Measurements from ENCODE around the gene APH1B. TPM values are rescaled to one million over a fixed set of nuclear protein-coding genes. Genes with fewer than 3 reads are reported as not detected.

The APH1B gene
- total RNA-seq, 1 donor from 2014 or later: 28.4 TPM

DNA sequence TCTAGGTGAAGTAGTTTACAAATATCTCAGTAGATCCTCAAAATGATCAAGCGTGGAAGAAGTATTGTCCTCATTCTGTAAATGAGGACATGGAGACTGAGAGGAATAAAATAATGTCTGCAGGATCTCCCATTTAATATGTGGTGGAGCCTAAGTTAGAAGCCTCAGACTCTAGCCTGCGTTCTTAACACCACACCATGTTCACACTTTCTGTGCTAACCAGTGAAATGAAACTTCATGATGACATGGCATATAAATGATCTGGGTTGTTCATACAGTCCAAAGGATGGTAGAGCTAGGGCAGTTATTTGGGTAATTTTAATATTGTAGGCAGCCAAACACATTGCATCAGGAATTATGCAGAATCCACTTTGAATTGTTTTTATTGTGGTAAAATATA lies 25.1 kb upstream of the APH1B start:
- DNase-seq (ENCODE audit: low spot score): no peak

DNA sequence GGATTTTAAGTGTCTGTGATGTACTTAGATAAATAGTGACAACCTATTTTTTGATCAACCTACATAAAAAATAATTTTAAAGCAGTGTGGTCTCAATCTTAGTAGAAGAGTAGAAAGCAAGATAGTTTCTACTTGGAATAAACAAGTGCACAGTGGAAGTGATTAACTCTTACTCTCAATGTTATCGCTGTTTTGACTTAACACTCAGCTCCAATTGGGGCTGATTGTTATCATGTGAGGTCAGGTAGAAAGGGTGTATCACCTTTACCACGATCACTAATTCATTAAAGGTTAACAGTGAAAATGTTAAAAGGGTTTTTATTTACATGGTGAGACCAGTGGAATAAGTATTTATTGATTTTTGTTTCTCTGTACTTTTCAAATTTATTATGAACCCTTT lies 22.4 kb upstream of the APH1B start:
- no peak for DNase-seq (ENCODE audit: low spot score)

DNA sequence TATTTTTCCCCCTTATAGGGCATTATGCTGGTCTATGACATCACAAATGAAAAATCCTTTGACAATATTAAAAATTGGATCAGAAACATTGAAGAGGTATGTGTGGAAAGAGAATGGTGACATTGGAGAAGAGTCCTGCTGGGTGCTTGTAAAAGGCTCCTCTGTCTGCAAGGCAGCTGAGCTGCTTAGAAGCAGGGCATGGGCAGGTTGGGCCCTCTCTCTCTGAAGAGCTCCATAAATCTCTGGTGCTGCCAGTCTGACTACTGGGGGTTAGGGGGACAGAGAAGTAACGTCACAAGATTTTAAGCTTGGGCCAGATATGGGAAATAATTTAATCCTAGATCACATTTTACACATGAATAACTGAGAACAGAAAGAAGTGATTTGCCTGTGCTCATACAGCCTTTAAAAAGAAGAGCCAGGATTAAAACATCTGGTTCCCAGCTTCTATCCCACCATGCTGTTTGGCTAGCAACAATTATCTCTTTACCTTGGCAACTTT lies 21.9 kb upstream of the APH1B start:
- no peak for DNase-seq (ENCODE audit: low spot score)

DNA sequence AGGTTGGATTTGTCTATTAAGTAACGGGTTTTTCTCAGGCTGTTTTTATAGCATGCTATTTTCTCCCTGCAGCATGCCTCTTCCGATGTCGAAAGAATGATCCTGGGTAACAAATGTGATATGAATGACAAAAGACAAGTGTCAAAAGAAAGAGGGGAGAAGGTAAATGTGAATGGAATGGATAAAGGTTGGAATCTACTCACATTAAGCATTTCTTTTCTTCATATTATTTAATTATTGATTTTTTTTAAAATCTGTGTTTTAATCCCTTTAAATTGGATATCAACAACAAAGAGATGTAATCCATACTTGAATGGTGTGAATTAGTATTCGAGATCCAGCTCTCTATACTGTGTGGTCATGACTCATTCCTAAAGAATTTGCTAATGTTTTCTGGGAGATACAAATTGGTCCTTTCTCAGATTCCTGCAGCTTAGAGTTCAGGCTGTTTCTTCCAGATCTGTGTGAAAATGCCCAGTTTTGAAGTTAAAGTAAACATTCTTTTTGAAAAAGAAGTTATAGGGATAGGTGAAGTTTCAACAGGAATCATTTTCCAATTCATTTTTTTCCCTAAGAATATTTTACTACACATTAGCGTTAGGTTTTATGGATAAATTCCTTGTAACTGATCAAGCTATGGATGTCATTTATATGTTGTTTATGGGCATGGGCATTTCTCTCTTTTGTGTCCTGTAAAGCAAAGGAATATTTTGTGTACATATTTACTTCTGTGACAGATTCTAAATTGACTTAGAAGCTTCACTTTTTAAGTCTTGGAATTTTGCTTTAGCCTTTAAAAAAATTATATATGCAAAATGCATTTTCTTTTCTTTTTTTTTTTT lies 20.8 kb upstream of the APH1B start:
- no peak for DNase-seq (ENCODE audit: low spot score)

DNA sequence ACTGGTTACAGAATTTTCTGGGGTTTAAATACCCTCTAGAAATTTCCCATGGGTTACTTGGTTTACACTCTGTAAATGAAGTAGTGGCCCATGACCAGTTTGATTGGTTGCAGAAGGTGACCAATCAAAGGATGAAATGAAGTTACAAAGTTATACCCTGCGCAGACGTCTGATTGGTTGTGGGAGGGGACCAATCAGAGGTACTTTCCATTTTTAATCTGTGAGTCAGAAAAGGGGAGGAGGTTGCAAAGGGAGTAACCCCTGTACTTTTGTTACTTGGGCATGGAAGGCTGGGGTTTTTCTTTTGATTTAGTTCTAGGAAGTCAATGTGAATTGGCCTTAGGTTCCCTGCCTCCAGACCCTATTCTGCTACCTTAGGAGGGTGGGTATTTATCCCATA lies 18.7 kb upstream of the APH1B start:
- DNase-seq (ENCODE audit: low spot score): no peak

DNA sequence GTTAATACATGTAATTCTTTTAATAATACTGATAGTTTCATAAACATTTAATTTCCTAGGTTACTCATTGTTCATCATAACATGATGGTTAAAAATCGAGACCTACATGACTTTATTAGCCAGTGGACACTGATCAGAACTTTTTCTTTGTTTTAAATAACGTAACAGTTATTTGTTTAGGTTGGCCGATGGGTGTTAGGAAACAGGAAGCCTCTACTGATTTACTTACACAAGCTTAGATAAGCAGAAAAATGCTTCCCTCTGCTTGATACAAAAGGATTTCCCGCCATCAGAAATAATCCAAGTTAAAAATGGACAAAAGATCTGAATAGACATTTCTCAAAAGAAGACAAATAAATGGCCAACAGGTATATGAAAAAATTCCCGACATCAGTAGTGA lies 16.6 kb upstream of the APH1B start:
- DNase-seq (ENCODE audit: low spot score): no peak

DNA sequence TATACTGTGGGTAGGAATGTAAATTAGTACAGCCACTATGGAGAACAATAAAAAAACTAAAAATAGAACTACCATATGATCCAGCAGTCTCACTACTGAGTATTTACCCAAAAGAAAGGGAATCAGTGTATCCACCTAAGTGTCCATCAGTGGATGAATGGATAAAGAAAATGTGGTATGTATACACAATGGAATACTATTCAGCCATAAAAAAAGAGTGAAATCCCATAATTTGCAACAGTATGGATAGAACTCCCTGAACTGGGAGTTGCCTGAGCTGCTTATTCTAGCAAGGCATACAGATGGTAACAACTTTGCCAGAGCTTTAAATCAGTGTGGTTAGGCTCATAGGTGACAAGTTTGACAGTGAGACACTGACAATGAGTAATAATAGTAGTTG lies 16.1 kb upstream of the APH1B start:
- DNase-seq (ENCODE audit: low spot score): no peak

DNA sequence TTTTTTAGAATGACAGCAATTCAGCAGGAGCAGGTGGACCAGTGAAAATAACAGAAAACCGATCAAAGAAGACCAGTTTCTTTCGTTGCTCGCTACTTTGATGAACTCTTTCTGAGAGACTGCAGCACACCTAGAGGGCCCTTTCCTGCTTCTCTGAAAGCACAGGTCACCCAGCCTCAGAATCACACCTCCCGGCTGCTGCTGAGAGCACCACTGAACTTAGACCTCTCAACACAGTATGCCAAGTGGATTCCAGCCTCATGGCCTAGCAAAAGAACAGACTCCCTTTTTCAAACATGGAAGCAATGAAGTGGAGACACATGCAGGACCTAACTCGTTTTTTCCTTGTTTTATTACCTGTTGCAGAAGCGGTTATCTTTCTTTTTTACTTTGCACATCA lies 13.9 kb upstream of the APH1B start:
- no peak for DNase-seq (ENCODE audit: low spot score)

DNA sequence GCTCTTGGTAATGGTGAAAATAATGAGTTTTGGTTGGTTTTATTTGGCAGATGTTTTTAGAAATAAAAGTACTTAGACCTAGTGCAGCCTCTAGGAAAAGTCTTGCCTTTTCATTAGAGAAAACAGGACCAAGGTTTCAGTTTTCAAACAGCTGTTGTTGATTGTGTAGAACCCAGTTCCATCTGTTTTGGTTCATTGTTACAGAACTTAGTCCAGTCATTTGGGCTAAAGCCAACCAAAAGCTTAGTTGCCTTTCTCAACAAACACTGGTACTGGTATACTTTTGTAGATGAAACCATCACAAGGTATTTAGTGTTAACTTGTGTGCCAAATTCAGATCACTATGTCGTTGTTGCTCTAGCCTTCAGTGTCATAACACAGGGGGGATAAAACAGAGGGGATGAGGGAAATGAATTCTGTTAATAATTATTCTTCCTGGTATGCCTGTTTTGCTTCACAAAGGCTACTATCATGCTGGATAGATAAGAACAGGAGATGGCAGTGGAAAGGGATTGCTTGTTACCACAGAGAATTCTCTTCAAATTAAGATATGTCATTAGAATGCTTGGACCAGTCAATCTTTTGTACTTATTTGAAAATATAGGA lies 12.6 kb upstream of the APH1B start:
- no peak for DNase-seq (ENCODE audit: low spot score)

DNA sequence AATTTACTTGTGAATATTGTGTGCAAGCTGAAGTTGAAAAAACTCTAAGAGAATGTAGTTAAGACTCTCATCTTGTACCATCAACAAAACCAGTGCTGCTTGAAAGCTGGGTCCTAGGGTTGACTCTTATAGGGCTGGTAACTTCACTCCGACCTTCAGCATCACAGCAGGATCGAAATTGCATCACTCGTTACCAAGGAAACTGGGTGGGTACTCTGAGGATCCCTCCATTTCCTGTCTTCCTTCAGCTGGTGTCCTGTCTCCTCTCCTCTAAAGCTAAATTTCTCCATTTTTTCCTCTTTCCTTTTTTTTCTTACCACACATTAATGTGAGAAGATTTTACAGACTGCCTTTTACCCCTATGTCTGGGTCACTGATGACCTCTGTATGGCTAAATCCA lies 3.0 kb upstream of the APH1B start:
- no peak for DNase-seq (ENCODE audit: low spot score)

DNA sequence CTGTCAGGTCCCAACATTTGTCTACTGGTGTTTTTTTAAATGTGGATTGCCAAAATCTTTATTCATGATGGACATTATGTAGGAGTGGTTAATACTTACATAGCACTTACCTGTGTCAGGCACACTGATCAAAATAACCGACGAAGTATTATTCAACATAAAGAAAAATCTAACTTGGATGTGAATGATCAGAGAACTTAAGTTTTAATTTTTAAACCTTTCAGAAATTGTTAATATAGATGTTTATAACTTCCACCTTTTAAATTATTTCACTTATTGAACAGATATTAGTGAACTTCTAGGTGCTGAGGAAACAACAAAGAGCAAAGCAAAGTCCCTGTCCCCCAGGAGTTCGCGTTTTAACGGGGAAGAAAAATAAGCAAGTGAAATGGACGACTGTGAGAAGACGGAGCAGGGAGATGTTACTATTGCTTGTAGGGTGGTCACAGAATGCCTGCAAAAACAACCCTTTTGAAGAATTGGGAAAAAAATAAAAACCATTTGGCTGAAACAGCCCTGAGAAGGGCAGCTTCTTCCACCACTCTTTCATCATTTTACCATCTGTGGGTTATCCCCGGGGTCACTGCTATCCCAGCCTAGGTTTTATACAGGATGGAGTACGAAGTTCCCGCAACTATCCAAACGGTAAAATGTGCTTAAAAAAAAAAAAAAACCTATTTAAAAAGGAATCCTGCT lies 915 bp upstream of the APH1B start:
- DNase-seq (ENCODE audit: low spot score): no peak

DNA sequence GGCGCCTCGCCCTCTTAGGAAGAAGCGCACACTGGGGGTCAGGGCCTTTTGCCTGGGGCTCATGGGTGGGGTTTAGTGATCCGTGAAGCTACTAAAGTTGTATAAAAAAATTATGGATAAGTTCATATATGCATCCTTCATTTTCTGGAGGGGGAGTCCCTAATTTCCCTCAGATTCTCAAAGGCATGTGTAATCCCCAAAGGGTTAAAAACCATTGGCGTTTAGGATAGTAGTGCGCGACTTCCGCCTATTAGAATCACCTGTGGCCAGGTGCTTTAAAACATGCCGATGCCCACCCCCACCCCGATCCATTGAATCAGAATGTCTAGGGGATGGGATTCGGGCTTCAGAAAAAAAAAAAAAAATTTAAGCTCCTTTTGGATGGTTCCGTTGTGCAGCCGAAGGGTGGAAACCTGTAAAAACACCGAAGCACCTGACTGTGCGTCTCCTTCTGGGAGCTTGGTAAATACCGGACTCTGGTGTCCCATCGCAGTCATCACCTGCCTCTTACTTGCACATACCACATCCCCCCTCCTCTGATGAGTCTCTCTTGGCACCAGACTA lies 570 bp downstream of the APH1B start:
- DNase-seq (ENCODE audit: low spot score): peak; percentile 44

DNA sequence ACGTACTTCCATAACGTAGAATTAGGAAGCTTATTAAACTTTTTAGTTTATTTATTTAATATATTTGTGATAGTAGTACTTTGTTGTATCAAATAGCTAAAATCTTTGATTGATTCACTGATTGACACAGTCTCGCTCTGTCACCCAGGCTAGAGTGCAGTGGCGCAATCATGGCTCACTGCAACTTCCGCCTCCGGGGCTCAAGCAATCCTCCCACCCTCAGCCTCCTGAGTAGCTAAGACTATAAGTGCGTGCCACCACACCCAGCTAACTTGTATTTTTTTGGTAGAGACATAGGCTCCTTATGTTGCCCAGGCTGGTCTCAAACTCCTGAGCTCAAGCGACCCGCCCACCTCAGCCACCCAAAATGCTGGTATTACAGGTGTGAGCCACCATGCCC lies 5.7 kb downstream of the APH1B start:
- no peak for DNase-seq (ENCODE audit: low spot score)

DNA sequence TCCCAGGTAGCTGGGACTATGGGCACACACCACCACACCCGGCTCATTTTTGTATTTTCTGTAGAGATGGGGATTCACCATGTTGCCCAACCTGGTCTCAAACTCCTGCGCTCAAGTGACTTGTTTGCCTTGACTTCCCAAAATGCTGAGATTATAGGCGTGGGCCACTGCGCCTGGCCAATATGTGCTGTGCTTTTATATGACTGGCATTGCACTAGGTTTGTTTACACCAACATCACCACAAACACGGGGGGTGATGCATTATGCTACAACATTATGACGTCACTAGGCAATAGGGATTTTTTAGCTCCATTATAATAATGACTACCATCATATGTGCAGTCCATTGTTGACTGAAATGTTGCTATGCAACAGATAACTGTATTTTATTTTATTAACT lies 6.9 kb downstream of the APH1B start:
- no peak for DNase-seq (ENCODE audit: low spot score)

DNA sequence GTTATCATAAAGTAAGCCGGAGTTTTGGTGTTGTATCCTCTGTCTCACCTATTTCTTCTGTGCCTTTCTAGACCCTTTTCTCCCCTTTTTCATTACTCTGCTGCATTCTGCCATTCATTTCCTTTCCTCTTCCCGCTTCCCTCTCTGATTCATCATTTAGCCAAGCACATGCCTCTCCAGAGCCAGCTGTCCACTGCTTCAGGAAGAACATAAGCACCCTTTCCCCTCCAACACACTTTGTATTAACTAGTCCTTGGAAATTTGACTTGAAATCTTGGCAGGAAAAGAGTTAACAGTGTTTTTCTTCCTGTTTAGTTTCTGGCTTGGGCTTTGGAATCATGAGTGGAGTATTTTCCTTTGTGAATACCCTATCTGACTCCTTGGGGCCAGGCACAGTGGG lies 9.7 kb downstream of the APH1B start:
- no peak for DNase-seq (ENCODE audit: low spot score)

DNA sequence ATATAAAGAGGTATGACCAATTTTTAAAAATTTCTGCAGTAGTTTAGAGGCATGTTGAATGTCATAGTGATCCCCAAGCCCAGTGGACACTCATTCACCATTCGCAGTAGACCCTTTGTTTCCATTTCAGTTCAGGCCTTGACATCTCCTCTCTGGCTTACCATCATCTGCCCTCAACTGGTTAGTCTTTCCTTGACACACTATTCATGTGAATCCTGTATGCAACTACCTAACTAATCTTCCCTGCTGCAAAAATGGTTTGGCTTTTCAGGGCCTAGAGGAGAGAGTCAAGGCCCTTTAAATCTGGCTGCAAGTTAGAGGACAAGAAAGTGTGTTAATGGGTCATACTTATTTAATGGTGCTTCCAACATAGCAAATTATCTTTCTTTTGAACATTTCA lies 10.9 kb downstream of the APH1B start:
- no peak for DNase-seq (ENCODE audit: low spot score)

DNA sequence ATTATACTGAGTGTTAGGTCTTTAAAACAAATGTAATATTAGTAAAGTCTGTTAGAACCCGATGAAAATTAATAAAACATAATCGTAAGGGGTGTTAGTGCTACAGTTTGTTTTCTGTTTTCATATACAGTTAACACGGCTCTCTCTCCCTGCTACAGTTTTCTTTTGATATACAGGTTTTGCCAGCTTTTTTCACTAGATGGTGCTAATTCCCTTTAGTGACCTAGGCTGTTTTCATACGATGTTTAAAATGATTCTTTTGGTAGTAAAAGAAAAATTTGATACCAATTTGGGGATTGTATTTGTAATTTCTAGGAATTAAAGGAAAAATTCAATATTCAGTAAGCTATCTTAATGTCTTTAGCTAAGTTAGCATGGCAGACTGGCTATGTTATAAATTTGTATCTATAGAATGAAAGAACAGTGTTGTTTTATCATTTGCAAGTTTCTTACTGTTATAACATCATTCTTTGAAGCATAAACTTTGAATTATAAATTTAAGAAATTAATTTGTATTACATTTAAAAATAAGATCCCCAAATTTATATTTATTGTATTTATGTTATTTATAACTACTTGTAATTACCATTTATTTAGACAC lies 11.5 kb downstream of the APH1B start:
- DNase-seq (ENCODE audit: low spot score): no peak

DNA sequence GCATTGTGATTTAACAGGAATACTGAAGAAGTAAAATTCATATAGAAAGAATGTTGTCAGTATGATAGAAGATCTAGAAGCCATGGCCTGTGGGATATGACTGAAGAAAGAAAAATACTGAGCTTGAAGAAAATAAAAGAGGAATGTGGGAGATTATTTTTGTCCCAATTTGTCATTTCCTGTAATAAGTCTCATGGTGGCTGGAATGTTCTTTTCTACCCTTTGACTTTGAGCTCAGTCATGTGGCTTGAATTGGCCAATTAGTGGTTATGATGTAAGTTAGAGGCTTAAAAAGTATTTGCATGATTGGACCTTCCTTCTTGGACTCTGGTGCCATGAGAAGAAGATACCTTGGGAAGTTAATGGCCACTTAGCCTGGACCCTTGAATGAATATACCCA lies 14.1 kb downstream of the APH1B start:
- DNase-seq (ENCODE audit: low spot score): no peak

DNA sequence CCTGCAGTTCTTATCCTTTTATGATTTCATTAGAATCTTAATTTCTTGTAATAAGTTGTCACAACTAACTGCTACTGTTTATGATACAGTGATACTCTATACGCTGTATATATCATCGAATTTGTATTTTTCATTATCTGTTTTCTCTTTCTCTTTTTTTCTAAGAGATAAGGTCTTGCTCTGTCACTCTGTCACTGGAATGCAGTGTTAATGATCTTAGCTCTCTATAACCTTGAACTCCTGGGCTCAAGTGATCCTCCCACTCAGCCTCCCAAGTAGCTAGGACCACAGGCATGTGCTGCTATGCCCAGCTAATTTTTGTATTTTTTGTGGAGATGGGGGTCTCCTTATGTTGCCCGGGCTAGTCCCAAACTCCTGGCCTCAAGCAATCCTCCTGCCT lies 14.8 kb downstream of the APH1B start:
- no peak for DNase-seq (ENCODE audit: low spot score)

DNA sequence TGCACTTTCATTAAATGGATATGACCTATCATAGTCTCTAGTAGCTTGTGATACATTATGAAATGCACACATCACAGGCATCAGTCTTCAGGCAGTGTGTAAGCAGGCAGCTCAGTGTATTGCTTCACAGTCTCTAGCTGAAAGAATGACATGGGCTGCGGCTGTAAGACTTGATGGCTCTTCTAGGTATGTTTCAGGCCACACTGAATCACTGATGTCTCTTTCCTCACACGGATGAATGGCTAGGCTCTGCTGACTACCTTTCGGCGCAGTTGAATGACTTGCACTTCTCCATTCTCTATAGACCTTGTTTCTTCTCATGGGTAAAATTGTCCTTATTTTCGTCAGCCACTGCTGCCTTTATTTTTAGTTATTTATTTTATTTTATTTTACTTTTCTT lies 15.4 kb downstream of the APH1B start:
- no peak for DNase-seq (ENCODE audit: low spot score)

DNA sequence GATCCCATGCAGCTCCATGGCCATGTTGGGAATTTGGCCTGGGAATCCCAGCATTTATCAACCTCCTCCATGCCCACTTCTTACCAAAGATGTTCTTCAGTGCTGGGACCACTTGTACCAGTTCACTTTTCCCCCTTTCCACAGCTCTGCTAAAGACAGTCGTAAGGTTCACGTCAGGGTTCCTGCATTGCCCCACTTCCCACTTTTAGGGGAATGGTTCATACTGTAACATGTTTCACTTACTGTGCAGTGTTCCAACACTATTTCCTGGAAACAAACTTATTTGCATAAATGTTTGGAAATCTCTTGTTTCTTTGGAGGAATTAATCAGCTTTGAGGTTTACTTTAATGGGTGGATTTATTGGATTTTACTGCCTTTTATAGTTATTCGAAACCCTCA lies 17.0 kb downstream of the APH1B start:
- DNase-seq (ENCODE audit: low spot score): no peak

DNA sequence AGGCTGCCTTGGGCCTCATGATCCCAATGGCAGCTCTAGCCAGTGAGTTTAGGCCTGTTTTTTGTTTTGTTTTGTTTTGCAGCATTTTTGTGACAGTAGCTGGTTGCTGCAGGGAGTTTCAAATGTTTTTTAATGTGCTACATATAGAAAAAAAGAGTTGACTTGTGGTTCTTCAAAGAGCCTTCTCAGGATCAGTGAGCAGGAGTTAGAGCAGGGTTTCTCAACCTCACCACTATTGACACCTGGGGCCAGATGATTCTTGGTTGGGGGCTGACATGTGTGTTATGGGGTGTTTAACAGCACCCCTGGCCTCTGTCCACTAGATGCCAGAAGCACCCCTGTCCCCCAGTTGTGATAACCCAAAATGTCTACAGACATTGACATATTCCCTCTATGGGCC lies 17.9 kb downstream of the APH1B start:
- DNase-seq (ENCODE audit: low spot score): no peak
